Endothelial cell (in vitro differentiated cells): ENCODE measurements around the gene EEPD1. TPM values are rescaled to one million over a fixed set of nuclear protein-coding genes. Genes with fewer than 3 reads are reported as not detected.

ENCODE experiments used
- DNase-seq: peaks from one replicate; pipeline ENCODE4 v3.0.0; 2021; ENCODE audit warnings: low spot score
- H3K27ac Mint-ChIP-seq: one replicate; pipeline ENCODE4 v1.8.0; 2021; ENCODE audit warnings: mixed read lengths, inconsistent platforms; ENCODE audit not compliant: unreplicated experiment
- H3K27me3 Mint-ChIP-seq: one replicate; pipeline ENCODE4 v1.8.0; 2021; ENCODE audit warnings: mild to moderate bottlenecking, moderate library complexity, mixed read lengths, inconsistent platforms; ENCODE audit not compliant: unreplicated experiment
- H3K36me3 Mint-ChIP-seq: one replicate; pipeline ENCODE4 v1.8.0; 2021; ENCODE audit warnings: mild to moderate bottlenecking, low read depth, mixed read lengths, inconsistent platforms; ENCODE audit not compliant: unreplicated experiment
- H3K4me1 Mint-ChIP-seq: one replicate; pipeline ENCODE4 v1.8.0; 2021; ENCODE audit warnings: mild to moderate bottlenecking, mixed read lengths, inconsistent platforms; ENCODE audit not compliant: unreplicated experiment
- H3K4me3 Mint-ChIP-seq: one replicate; pipeline ENCODE4 v1.8.0; 2021; ENCODE audit warnings: mild to moderate bottlenecking, mixed read lengths, inconsistent platforms; ENCODE audit not compliant: unreplicated experiment
- H3K9me3 Mint-ChIP-seq: one replicate; pipeline ENCODE4 v1.8.0; 2021; ENCODE audit warnings: mixed read lengths, inconsistent platforms; ENCODE audit not compliant: unreplicated experiment
- CTCF ChIP-seq: fragments of 200-600 bp; sonication (generic); IDR thresholded peaks from one replicate; pipeline ENCODE4 v1.5.0; 2021; ENCODE audit warnings: antibody characterized with exemption; ENCODE audit not compliant: unreplicated experiment
- total RNA-seq: library from RNA; stranded (reverse); fragmentation: NEBNext Ultra II Directional; extraction: Animal tissue kit (Norgen Biotek cat#: 25700); gene quantifications from one replicate; pipeline ENCODE4 v1.2.1, GENCODE V29; 2021; ENCODE audit not compliant: unreplicated experiment

EEPD1 gene
- total RNA-seq, 1 donor from 2014 or later = 12.6 TPM

GRCh38 chr7:36263095-36263484 lies 110.0 kb downstream of the EEPD1 start:
- no peak for TF ChIP-seq CTCF
- Mint-ChIP-seq H3K4me3 (no peak overlapping the region), H3K4me1 (peaks cover 25% of the 10 kb centered on the region), H3K36me3 (no peaks in the 10 kb centered on the region), H3K27ac (no peak overlapping the region), H3K9me3 (no peaks in the 10 kb centered on the region), H3K27me3 (peaks cover 2% of the 10 kb centered on the region)
- no peak for DNase-seq

- H3K9me3 Mint-ChIP-seq = no peaks in the 10 kb centered on the region
- no peak for DNase-seq
- H3K4me3 Mint-ChIP-seq = no peak overlapping the region
- H3K4me1 Mint-ChIP-seq = peaks cover 17% of the 10 kb centered on the region
- peaks cover 3% of the 10 kb centered on the region for H3K36me3 Mint-ChIP-seq
- TF ChIP-seq CTCF = no peak
- H3K27me3 Mint-ChIP-seq = peaks cover 2% of the 10 kb centered on the region
- H3K27ac Mint-ChIP-seq = no peak overlapping the region
Observed at GRCh38 chr7:36264123-36264801, 111.2 kb downstream of the EEPD1 start.

- peaks cover 3% of the 10 kb centered on the region for H3K36me3 Mint-ChIP-seq
- DNase-seq = no peak
- H3K4me3 Mint-ChIP-seq = no peak overlapping the region
- TF ChIP-seq CTCF = no peak
- no peak overlapping the region for H3K27ac Mint-ChIP-seq
- H3K27me3 Mint-ChIP-seq = peaks cover 2% of the 10 kb centered on the region
- peaks cover 17% of the 10 kb centered on the region for H3K4me1 Mint-ChIP-seq
- H3K9me3 Mint-ChIP-seq = no peaks in the 10 kb centered on the region
Observed at GRCh38 chr7:36264913-36265516, 112.0 kb downstream of the EEPD1 start.

- H3K36me3 Mint-ChIP-seq = peaks cover 3% of the 10 kb centered on the region
- no peak for DNase-seq
- no peak overlapping the region for H3K4me3 Mint-ChIP-seq
- TF ChIP-seq CTCF = no peak
- no peaks in the 10 kb centered on the region for H3K9me3 Mint-ChIP-seq
- H3K4me1 Mint-ChIP-seq = peaks cover 17% of the 10 kb centered on the region
- no peak overlapping the region for H3K27ac Mint-ChIP-seq
- peaks cover 2% of the 10 kb centered on the region for H3K27me3 Mint-ChIP-seq
Observed at GRCh38 chr7:36265680-36266079, 112.6 kb downstream of the EEPD1 start.

- no peak for TF ChIP-seq CTCF
- Mint-ChIP-seq H3K4me1 (peaks cover 17% of the 10 kb centered on the region), H3K9me3 (no peaks in the 10 kb centered on the region), H3K27me3 (peaks cover 2% of the 10 kb centered on the region), H3K36me3 (peaks cover 3% of the 10 kb centered on the region), H3K4me3 (no peak overlapping the region), H3K27ac (no peak overlapping the region)
- DNase-seq = no peak
Observed at GRCh38 chr7:36266190-36266589, 113.1 kb downstream of the EEPD1 start.
